K562 (cell line): ENCODE data around the gene URM1. TPM values are rescaled to one million over a fixed set of nuclear protein-coding genes. Genes with fewer than 3 reads are reported as not detected.

Experiments used
- ARHGAP35 ChIP-seq: fragments of 450-650 bp; IDR thresholded peaks from 2 replicates; pipeline ENCODE4 v1.6.1; 2018; ENCODE audit not compliant: partially characterized antibody
- CEBPG ChIP-seq, 3 experiments: fragments of 200-800 bp in 1 of 3; sonication (Bioruptor generic) in 1 of 3; sonication (generic) in 1 of 3; formaldehyde crosslinking in 1 of 3; IDR thresholded peaks in 2 of 3; conservative IDR thresholded peaks in 1 of 3; 2 replicates each; pipeline versions ENCODE4 v1.6.1 to v1.8.0; 2016 to 2022; ENCODE audit warnings: missing compliant biosample characterization in 2 of 3, missing genetic modification characterization in 2 of 3, mild to moderate bottlenecking in 1 of 3, missing genetic modification reagents in 1 of 3
- E2F8 ChIP-seq: fragments of 450-650 bp; IDR thresholded peaks from 2 replicates; pipeline ENCODE4 v1.7.1; 2018; ENCODE audit warnings: mild to moderate bottlenecking, low read depth; ENCODE audit not compliant: partially characterized antibody
- FOXA1 ChIP-seq: fragments of 450-650 bp; IDR thresholded peaks from 2 replicates; pipeline ENCODE4 v1.6.1; 2016; ENCODE audit warnings: mild to moderate bottlenecking, borderline replicate concordance
- RAD21 ChIP-seq, 2 experiments: fragments of 250-450 bp in 1 of 2; fragments of 450-650 bp in 1 of 2; sonication (Bioruptor Pico) in 1 of 2; formaldehyde crosslinking in 1 of 2; IDR thresholded peaks in 1 of 2; conservative IDR thresholded peaks in 1 of 2; 2 replicates each; pipeline versions ENCODE4 v1.4.0 to v1.8.0; 2020 to 2022; ENCODE audit warnings: mild to moderate bottlenecking in 2 of 2, moderate library complexity in 1 of 2
- SMAD3 ChIP-seq: fragments of 450-650 bp; formaldehyde crosslinking; conservative IDR thresholded peaks from 2 replicates; pipeline ENCODE4 v1.4.0; 2020; ENCODE audit warnings: mild to moderate bottlenecking
- TFAM ChIP-seq: fragments of 250-450 bp; sonication (Bioruptor Pico); conservative IDR thresholded peaks from 2 replicates; pipeline ENCODE4 v1.5.0; 2021; ENCODE audit warnings: mild to moderate bottlenecking, moderate library complexity
- ZBTB12 ChIP-seq: fragments of 250-450 bp; sonication (Bioruptor Pico); IDR thresholded peaks from 2 replicates; pipeline ENCODE4 v1.4.0; 2020
- ZHX1 ChIP-seq: fragments of 150-350 bp; conservative IDR thresholded peaks from 2 replicates; pipeline ENCODE4 v1.6.1; 2014; ENCODE audit warnings: low read length
- ZMIZ1 ChIP-seq, 2 experiments: fragments of 150-350 bp in 1 of 2; IDR thresholded peaks; 2 replicates each; pipeline ENCODE4 v1.6.1; 2012 to 2016; ENCODE audit warnings: low read depth in 2 of 2, low read length in 2 of 2, mild to moderate bottlenecking in 1 of 2, moderate library complexity in 1 of 2
- polyA plus RNA-seq, 8 experiments: library from polyadenylated mRNA; depleted of rRNA in 4 of 8; stranded (reverse) in 5 of 8; unstranded in 3 of 8; fragments of >200 nt; fragmentation: Nextera tagmentation in 2 of 8; fragmentation: Illumina TruSeq in 1 of 8; extraction: Ambion mirVana in 2 of 8; extraction: Trizol in 1 of 8; gene quantifications; 2 replicates each; pipeline versions ENCODE4 v1.2.1 to v1.2.3, GENCODE V29; 2011 to 2014; ENCODE audit warnings: inconsistent platforms in 1 of 8, missing spikeins in 1 of 8
- total RNA-seq, 7 experiments: library from RNA; depleted of rRNA in 6 of 7; stranded (reverse); fragments of >200 nt in 6 of 7; fragmentation: Illumina TruSeq in 2 of 7; extraction: Trizol in 2 of 7; gene quantifications; 2 replicates each; pipeline versions ENCODE4 v1.2.1 to v1.2.3, GENCODE V29; 2011 to 2021; ENCODE audit warnings: low replicate concordance in 1 of 7

Gene URM1
- total and polyA plus RNA-seq, 9 of the 15 experiments (the other 6 are each of a cell fraction or from before 2014, with no cell fraction given), result 10.1 to 88.9 (median 53.3) TPM

- TF ChIP-seq ZMIZ1 (IDR thresholded peaks at IDR 0.05; ENCODE audit: low read depth in 2 of 2, low read length in 2 of 2), result peak; percentile 48 to 84; a peak in 3 of 4 replicates
- no peak for TF ChIP-seq FOXA1
- no peak for TF ChIP-seq TFAM (CRISPR knock-in tag)
- TF ChIP-seq SMAD3, result peak; percentile 90
- peak; percentile 77 for TF ChIP-seq ZBTB12 (CRISPR knock-in tag)
- TF ChIP-seq E2F8, result no peak
- TF ChIP-seq RAD21 (CRISPR knock-in tag; conservative IDR thresholded peaks at IDR 0.05 in 1 of 2, IDR thresholded peaks at IDR 0.05 in 1 of 2), result peak; percentile 21 to 45
- no peak for TF ChIP-seq ARHGAP35
- TF ChIP-seq ZHX1, result peak; percentile 62
- TF ChIP-seq CEBPG (CRISPR knock-in tag; IDR thresholded peaks at IDR 0.05), result no peak
- peak in 1 of 2 experiments; percentile 80; a peak in 2 of 4 replicates for TF ChIP-seq CEBPG (tag; conservative IDR thresholded peaks at IDR 0.05 in 1 of 2, IDR thresholded peaks at IDR 0.05 in 1 of 2)
Observed at GRCh38 chr9:128322404-128323211, 48.6 kb upstream of the URM1 start, which contains the start of the genes COQ4 and TRUB2 (continued).
